ENCODE measurements around the gene PSMC3.

DNA sequence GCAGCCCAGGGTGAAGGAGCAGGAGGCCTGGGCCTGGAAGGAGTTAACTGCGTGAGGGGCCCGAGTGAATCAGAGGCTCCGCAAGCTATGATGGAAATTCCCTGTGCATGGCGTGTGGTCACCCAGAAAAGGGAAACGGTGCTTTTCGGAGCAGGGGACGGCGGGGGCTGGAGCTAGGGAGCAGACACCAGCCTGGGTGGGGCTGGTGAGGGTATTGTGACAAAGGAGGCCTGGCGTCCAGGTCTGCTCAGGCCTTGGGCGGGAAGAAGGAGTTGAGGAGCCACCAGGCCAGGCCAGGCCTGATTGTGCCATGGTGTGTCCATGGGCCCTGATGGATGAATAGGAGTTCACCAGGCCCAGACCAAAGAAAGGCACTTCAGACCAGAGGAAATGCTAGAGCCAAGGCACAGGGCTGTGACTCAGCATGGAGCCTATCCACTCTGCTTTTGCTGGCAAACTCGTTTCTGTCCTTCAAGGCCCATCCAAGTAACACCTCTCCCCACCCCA, 35.1 kb downstream of the PSMC3 start:
- TF ChIP-seq POLR2A (IDR thresholded peaks at IDR 0.05; ENCODE audit: low read length), result no peak
- TF ChIP-seq GATA1 (IDR thresholded peaks at IDR 0.05; ENCODE audit: low read depth, low read length), result no peak
